Measurements from ENCODE around the gene MLLT3. TPM values are rescaled to one million over a fixed set of nuclear protein-coding genes. Genes with fewer than 3 reads are reported as not detected.

The MLLT3 gene
- total RNA-seq, 4 donors from 2014 or later, result 9.4 to 38.2 (median 30.2) TPM

GRCh38 chr9:20630241-20630943 is 8.1 kb upstream of the MLLT3 start:
- no peak for DNase-seq
- Histone ChIP-seq H3K4me1 (no peaks in the 10 kb centered on the region), H3K27ac (no peak overlapping the region), H3K36me3 (no peaks in the 10 kb centered on the region), H3K27me3 (no peaks in the 10 kb centered on the region), H3K9me3 (no peaks in the 10 kb centered on the region), H3K4me3 (no peak overlapping the region)
- 55 to 67% methylated on average over 4 of the region's 4 CpGs for WGBS, 2 donors (ENCODE audit: low coverage in 1 of 2)
- no peak for TF ChIP-seq POLR2A (IDR thresholded peaks at IDR 0.05)
- TF ChIP-seq EP300 (IDR thresholded peaks at IDR 0.05; ENCODE audit: low read depth), result no peak
- TF ChIP-seq CTCF (IDR thresholded peaks at IDR 0.05), result no peak
- no peak for TF ChIP-seq POLR2AphosphoS5 (IDR thresholded peaks at IDR 0.05)
- intact Hi-C loops (cut with DNase I; ENCODE audit: low total_unique reads) (no loop called here), in situ Hi-C loops (cut with MboI; ENCODE audit: low pct_ligation_motif_present in 1 of 4, low pct_unique_long_range_greater_than_20kb in 1 of 4, low sequenced_read_pairs in 3 of 4) (loop anchor here (25.0 kb wide), 5 partner anchors 257 to 718 kb away; no protein-coding TSS in a partner anchor)

- no peak for DNase-seq
- H3K36me3 ChIP-seq, result no peaks in the 10 kb centered on the region
- H3K27ac ChIP-seq, result no peak overlapping the region
- peak overlapping the region in 1 of 4 donors; percentile 74 for H3K4me3 ChIP-seq
- intact Hi-C loops (cut with DNase I; ENCODE audit: low total_unique reads), result loop anchor here (10.0 kb wide), 2 partner anchors 320 to 700 kb away; no protein-coding TSS in a partner anchor
- peaks cover 0 to 18% (median 8%) of the 10 kb centered on the region in 4 donors for H3K4me1 ChIP-seq
- in situ Hi-C loops (cut with MboI; ENCODE audit: low pct_ligation_motif_present in 1 of 4, low pct_unique_long_range_greater_than_20kb in 1 of 4, low sequenced_read_pairs in 3 of 4), result loop anchor here (5.0 to 25.0 kb wide), 8 partner anchors 262 to 713 kb away; no protein-coding TSS in a partner anchor
- H3K27me3 ChIP-seq, result no peaks in the 10 kb centered on the region
- 38 to 63% methylated on average over 2 of the region's 2 CpGs for WGBS, 2 donors (ENCODE audit: low coverage in 1 of 2)
- no peaks in the 10 kb centered on the region for H3K9me3 ChIP-seq
- TF ChIP-seq POLR2AphosphoS5 (IDR thresholded peaks at IDR 0.05), result no peak
- TF ChIP-seq EP300 (IDR thresholded peaks at IDR 0.05; ENCODE audit: low read depth), result no peak
- no peak for TF ChIP-seq POLR2A (IDR thresholded peaks at IDR 0.05)
- TF ChIP-seq CTCF (IDR thresholded peaks at IDR 0.05), result no peak
Observed at GRCh38 chr9:20625003-20625349, 2.7 kb upstream of the MLLT3 start.

GRCh38 chr9:20624201-20625002 is 2.1 kb upstream of the MLLT3 start:
- in situ Hi-C loops (cut with MboI; ENCODE audit: low pct_ligation_motif_present in 1 of 4, low pct_unique_long_range_greater_than_20kb in 1 of 4, low sequenced_read_pairs in 3 of 4) (loop anchor here (5.0 to 25.0 kb wide), 8 partner anchors 262 to 712 kb away; no protein-coding TSS in a partner anchor), intact Hi-C loops (cut with DNase I; ENCODE audit: low total_unique reads) (loop anchor here (5.0 to 10.0 kb wide), 4 partner anchors 58 to 700 kb away; partner anchors contain the start of gene FOCAD)
- Histone ChIP-seq H3K9me3 (no peaks in the 10 kb centered on the region), H3K4me3 (peak overlapping the region in 3 of 4 donors; percentile 5 to 80 (median 74)), H3K27me3 (no peaks in the 10 kb centered on the region), H3K27ac (peak overlapping the region; percentile 90 to 98 (median 94)), H3K36me3 (no peaks in the 10 kb centered on the region), H3K4me1 (peaks cover 0 to 24% (median 13%) of the 10 kb centered on the region in 4 donors)
- DNase-seq, result peak; percentile 65
- no peak for TF ChIP-seq POLR2A (IDR thresholded peaks at IDR 0.05)
- TF ChIP-seq POLR2AphosphoS5 (IDR thresholded peaks at IDR 0.05), result peak in 2 of 3 donors; percentile 22
- peak; percentile 63 to 79 (median 73) for TF ChIP-seq CTCF (IDR thresholded peaks at IDR 0.05)
- 15 to 17% methylated on average over 18 to 21 of the region's 21 CpGs for WGBS, 2 donors (ENCODE audit: low coverage in 1 of 2)

- Histone ChIP-seq H3K9me3 (no peaks in the 10 kb centered on the region), H3K27ac (peak overlapping the region; percentile 90 to 98 (median 94)), H3K27me3 (no peaks in the 10 kb centered on the region), H3K4me3 (peak overlapping the region; percentile 74 to 94 (median 85)), H3K4me1 (peaks cover under 1 to 31% (median 20%) of the 10 kb centered on the region in 4 donors), H3K36me3 (no peaks in the 10 kb centered on the region)
- in situ Hi-C loops (cut with MboI; ENCODE audit: low pct_ligation_motif_present in 1 of 4, low pct_unique_long_range_greater_than_20kb in 1 of 4, low sequenced_read_pairs in 3 of 4), result loop anchor here in 3 of 4 donors (10.0 kb wide), 2 partner anchors 269 to 321 kb away; no protein-coding TSS in a partner anchor
- no peak for DNase-seq
- TF ChIP-seq POLR2AphosphoS5 (IDR thresholded peaks at IDR 0.05), result no peak
- no peak for TF ChIP-seq CTCF (IDR thresholded peaks at IDR 0.05)
- TF ChIP-seq POLR2A (IDR thresholded peaks at IDR 0.05), result no peak
- no peak for TF ChIP-seq EP300 (IDR thresholded peaks at IDR 0.05; ENCODE audit: low read depth)
- intact Hi-C loops (cut with DNase I; ENCODE audit: low total_unique reads), result loop anchor here (5.0 to 10.0 kb wide), 4 partner anchors 59 to 699 kb away; partner anchors contain the start of gene FOCAD
- 19 to 21% methylated on average over 7 of the region's 7 CpGs for WGBS, 2 donors (ENCODE audit: low coverage in 1 of 2)
Observed at GRCh38 chr9:20623748-20624124, 1.4 kb upstream of the MLLT3 start.
